ENCODE results near the gene SPATA24.
"Not testable (repeated sequence)": the region's sequence is repeated elsewhere in the genome, so short reads cannot be mapped to it uniquely, and the experiment has no call there.

Gene SPATA24

GRCh38 chr5:139416651-139417050 is 12.8 kb upstream of the SPATA24 start:
- DNase-seq (ENCODE audit: low read depth) = no peak

GRCh38 chr5:139415869-139416268 is 12.0 kb upstream of the SPATA24 start:
- DNase-seq (ENCODE audit: low read depth) = no peak

GRCh38 chr5:139415221-139415861 is 11.5 kb upstream of the SPATA24 start:
- no peak for DNase-seq (ENCODE audit: low read depth)

- DNase-seq (ENCODE audit: low read depth) = no peak
These were observed 10.8 kb upstream of the SPATA24 start for GRCh38 chr5:139414581-139415130.

- DNase-seq (ENCODE audit: low read depth) = no peak
These were observed 10.1 kb upstream of the SPATA24 start for GRCh38 chr5:139413963-139414362.

GRCh38 chr5:139413153-139413552 is 9.3 kb upstream of the SPATA24 start:
- no peak for DNase-seq (ENCODE audit: low read depth)

GRCh38 chr5:139410993-139411828 is 7.3 kb upstream of the SPATA24 start:
- DNase-seq (ENCODE audit: low read depth) = no peak

- no peak for DNase-seq (ENCODE audit: low read depth)
These were observed 6.5 kb upstream of the SPATA24 start for GRCh38 chr5:139410121-139410992.

- not testable (repeated sequence) for DNase-seq (ENCODE audit: low read depth)
These were observed 5.2 kb upstream of the SPATA24 start for GRCh38 chr5:139409116-139409515.

GRCh38 chr5:139408191-139408590 is 4.3 kb upstream of the SPATA24 start:
- DNase-seq (ENCODE audit: low read depth) = no peak

GRCh38 chr5:139407517-139407916 is 3.6 kb upstream of the SPATA24 start:
- DNase-seq (ENCODE audit: low read depth) = no peak

GRCh38 chr5:139406963-139407362 is 3.1 kb upstream of the SPATA24 start:
- no peak for DNase-seq (ENCODE audit: low read depth)

- DNase-seq (ENCODE audit: low read depth) = no peak
These were observed 573 bp upstream of the SPATA24 start for GRCh38 chr5:139404484-139404840.

- no peak for DNase-seq (ENCODE audit: low read depth)
These were observed 487 bp downstream of the SPATA24 start for GRCh38 chr5:139403418-139403786.

- no peak for DNase-seq (ENCODE audit: low read depth)
These were observed 1.2 kb downstream of the SPATA24 start for GRCh38 chr5:139402561-139403158.

GRCh38 chr5:139401546-139401945 is 2.3 kb downstream of the SPATA24 start:
- DNase-seq (ENCODE audit: low read depth) = no peak

GRCh38 chr5:139399501-139400121 is 4.3 kb downstream of the SPATA24 start:
- DNase-seq (ENCODE audit: low read depth) = no peak

GRCh38 chr5:139397921-139398320 is 6.0 kb downstream of the SPATA24 start:
- no peak for DNase-seq (ENCODE audit: low read depth)

GRCh38 chr5:139396691-139397090 is 7.2 kb downstream of the SPATA24 start:
- no peak for DNase-seq (ENCODE audit: low read depth)

- DNase-seq (ENCODE audit: low read depth) = no peak
These were observed 7.8 kb downstream of the SPATA24 start for GRCh38 chr5:139395844-139396640.
